BJ (cell line): ENCODE data around the gene LIMS4. TPM values are rescaled to one million over a fixed set of nuclear protein-coding genes. Genes with fewer than 3 reads are reported as not detected.

Experiments used
- polyA plus RNA-seq: library from polyadenylated mRNA; depleted of rRNA; stranded (reverse); fragments of >200 nt; gene quantifications from 2 replicates; pipeline ENCODE4 v1.2.3, GENCODE V29; 2011; rRNA removed
- small RNA-seq: library from RNA; depleted of rRNA; stranded (forward); fragments of <200 nt; gene quantifications from one replicate; pipeline ENCODE3, GENCODE V24; 2012; ENCODE audit warnings: low replicate concordance, low read depth; ENCODE audit not compliant: insufficient read length

Gene LIMS4
- polyA plus RNA-seq, 1 experiment, result 9.4 TPM

Small RNAs within 50 kb of the gene (small RNA-seq; reads per million reads assigned to genes)
- gene AC108938.1, result not detected

Other genes with a start within 250 kb of the LIMS4 start
- 4.1 and 12.6 TPM in 2 replicates for gene RGPD6, start 104.4 kb upstream of the LIMS4 start, polyA plus RNA-seq
- 22.2 and 23.9 TPM in 2 replicates for gene BUB1, start 205.2 kb upstream of the LIMS4 start, polyA plus RNA-seq